WERI-Rb-1 (cell line): ENCODE results near the gene GJA9.

Source experiments
- DNase-seq: peaks from one replicate; pipeline ENCODE4 v3.0.0-alpha.2; 2020
- H3K27ac ChIP-seq: fragments of 250-450 bp; sonication (Bioruptor Pico); 2 replicates; pipeline ENCODE4 v1.5.1; 2020; ENCODE audit warnings: mild to moderate bottlenecking, moderate library complexity
- H3K27me3 ChIP-seq: fragments of 250-450 bp; sonication (Bioruptor Pico); 2 replicates; pipeline ENCODE4 v1.5.1; 2021; ENCODE audit warnings: mild to moderate bottlenecking, low read depth, moderate library complexity; ENCODE audit not compliant: insufficient read depth, severe bottlenecking
- H3K36me3 ChIP-seq: fragments of 250-450 bp; sonication (Bioruptor Pico); 2 replicates; pipeline ENCODE4 v1.5.1; 2020; ENCODE audit warnings: mild to moderate bottlenecking, moderate library complexity
- H3K4me3 ChIP-seq: 2 replicates; pipeline ENCODE4 v1.5.1; 2011; ENCODE audit warnings: low read depth, mild to moderate bottlenecking, control low read depth, low read length
- H3K9me3 ChIP-seq: fragments of 250-450 bp; sonication (Bioruptor Pico); 2 replicates; pipeline ENCODE4 v1.5.1; 2021; ENCODE audit warnings: mild to moderate bottlenecking, moderate library complexity; ENCODE audit not compliant: severe bottlenecking
- CTCF ChIP-seq: IDR thresholded peaks from 2 replicates; pipeline ENCODE4 v1.5.1; 2011; ENCODE audit warnings: low read depth, mild to moderate bottlenecking, control low read depth, inconsistent platforms, low read length

GJA9 gene

GRCh38 chr1:38891753-38892152 is 10.4 kb upstream of the GJA9 start:
- peak; percentile 33; the same call in 1 of the 2 replicates for TF ChIP-seq CTCF
- Histone ChIP-seq H3K27me3 (no peaks in the 10 kb centered on the region), H3K9me3 (no peaks in the 10 kb centered on the region), H3K27ac (no peak overlapping the region), H3K36me3 (no peaks in the 10 kb centered on the region), H3K4me3 (no peak overlapping the region)
- DNase-seq, result peak; percentile 36

- Histone ChIP-seq H3K36me3 (no peaks in the 10 kb centered on the region), H3K27ac (no peak overlapping the region), H3K9me3 (no peaks in the 10 kb centered on the region), H3K27me3 (no peaks in the 10 kb centered on the region), H3K4me3 (no peak overlapping the region)
- TF ChIP-seq CTCF, result no peak
- no peak for DNase-seq
Measured at GRCh38 chr1:38889589-38889988, 8.2 kb upstream of the GJA9 start.

GRCh38 chr1:38888423-38889333 is 7.3 kb upstream of the GJA9 start:
- no peak for DNase-seq
- no peak overlapping the region for H3K4me3 ChIP-seq
- no peaks in the 10 kb centered on the region for H3K27me3 ChIP-seq
- no peaks in the 10 kb centered on the region for H3K9me3 ChIP-seq
- TF ChIP-seq CTCF, result no peak
- no peak overlapping the region for H3K27ac ChIP-seq
- H3K36me3 ChIP-seq, result no peaks in the 10 kb centered on the region

- H3K9me3 ChIP-seq, result no peaks in the 10 kb centered on the region
- no peak for DNase-seq
Measured at GRCh38 chr1:38885092-38885491, 3.7 kb upstream of the GJA9 start.

GRCh38 chr1:38875811-38876210 is 5.6 kb downstream of the GJA9 start:
- DNase-seq, result no peak
- H3K36me3 ChIP-seq, result no peaks in the 10 kb centered on the region
- H3K27me3 ChIP-seq, result no peaks in the 10 kb centered on the region
- no peaks in the 10 kb centered on the region for H3K9me3 ChIP-seq
- H3K4me3 ChIP-seq, result no peak overlapping the region
- TF ChIP-seq CTCF, result no peak
- no peak overlapping the region for H3K27ac ChIP-seq

More at GRCh38 chr1:38885092-38885491, 3.7 kb upstream of the GJA9 start:
- no peaks in the 10 kb centered on the region for H3K27me3 ChIP-seq
- no peak for TF ChIP-seq CTCF
- H3K4me3 ChIP-seq, result no peak overlapping the region
- no peak overlapping the region for H3K27ac ChIP-seq
- no peaks in the 10 kb centered on the region for H3K36me3 ChIP-seq
